Measurements from ENCODE around the gene PPP2R2D.

DNA sequence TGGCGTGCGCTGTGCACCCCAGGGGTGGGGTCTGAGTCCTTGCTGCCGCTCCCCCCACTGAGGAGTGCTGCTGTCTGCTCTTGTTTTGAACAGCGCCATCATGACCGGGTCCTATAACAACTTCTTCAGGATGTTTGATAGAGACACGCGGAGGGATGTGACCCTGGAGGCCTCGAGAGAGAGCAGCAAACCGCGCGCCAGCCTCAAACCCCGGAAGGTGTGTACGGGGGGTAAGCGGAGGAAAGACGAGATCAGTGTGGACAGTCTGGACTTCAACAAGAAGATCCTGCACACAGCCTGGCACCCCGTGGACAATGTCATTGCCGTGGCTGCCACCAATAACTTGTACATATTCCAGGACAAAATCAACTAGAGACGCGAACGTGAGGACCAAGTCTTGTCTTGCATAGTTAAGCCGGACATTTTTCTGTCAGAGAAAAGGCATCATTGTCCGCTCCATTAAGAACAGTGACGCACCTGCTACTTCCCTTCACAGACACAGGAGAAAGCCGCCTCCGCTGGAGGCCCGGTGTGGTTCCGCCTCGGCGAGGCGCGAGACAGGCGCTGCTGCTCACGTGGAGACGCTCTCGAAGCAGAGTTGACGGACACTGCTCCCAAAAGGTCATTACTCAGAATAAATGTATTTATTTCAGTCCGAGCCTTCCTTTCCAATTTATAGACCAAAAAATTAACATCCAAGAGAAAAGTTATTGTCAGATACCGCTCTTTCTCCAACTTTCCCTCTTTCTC is 55.0 kb downstream of the PPP2R2D start:
- TF ChIP-seq POLR2A (IDR thresholded peaks at IDR 0.05) (no peak), EP300 (IDR thresholded peaks at IDR 0.05) (no peak)
- TF ChIP-seq, protein P1, sequence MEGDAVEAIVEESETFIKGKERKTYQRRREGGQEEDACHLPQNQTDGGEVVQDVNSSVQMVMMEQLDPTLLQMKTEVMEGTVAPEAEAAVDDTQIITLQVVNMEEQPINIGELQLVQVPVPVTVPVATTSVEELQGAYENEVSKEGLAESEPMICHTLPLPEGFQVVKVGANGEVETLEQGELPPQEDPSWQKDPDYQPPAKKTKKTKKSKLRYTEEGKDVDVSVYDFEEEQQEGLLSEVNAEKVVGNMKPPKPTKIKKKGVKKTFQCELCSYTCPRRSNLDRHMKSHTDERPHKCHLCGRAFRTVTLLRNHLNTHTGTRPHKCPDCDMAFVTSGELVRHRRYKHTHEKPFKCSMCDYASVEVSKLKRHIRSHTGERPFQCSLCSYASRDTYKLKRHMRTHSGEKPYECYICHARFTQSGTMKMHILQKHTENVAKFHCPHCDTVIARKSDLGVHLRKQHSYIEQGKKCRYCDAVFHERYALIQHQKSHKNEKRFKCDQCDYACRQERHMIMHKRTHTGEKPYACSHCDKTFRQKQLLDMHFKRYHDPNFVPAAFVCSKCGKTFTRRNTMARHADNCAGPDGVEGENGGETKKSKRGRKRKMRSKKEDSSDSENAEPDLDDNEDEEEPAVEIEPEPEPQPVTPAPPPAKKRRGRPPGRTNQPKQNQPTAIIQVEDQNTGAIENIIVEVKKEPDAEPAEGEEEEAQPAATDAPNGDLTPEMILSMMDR (IDR thresholded peaks at IDR 0.05), result no peak
